GM21528 (cell line): Measurements from ENCODE around the gene CD69.
"Not testable (repeated sequence)": the region's sequence is repeated elsewhere in the genome, so short reads cannot be mapped to it uniquely, and the experiment has no call there.

Experiments used
- ATAC-seq: cut with Tn5 transposase; IDR thresholded peaks from one replicate; pipeline ENCODE4 v1.9.1; 2021; ENCODE audit warnings: mild to moderate bottlenecking, moderate library complexity; ENCODE audit not compliant: unreplicated experiment, low FRiP score

The CD69 gene

DNA sequence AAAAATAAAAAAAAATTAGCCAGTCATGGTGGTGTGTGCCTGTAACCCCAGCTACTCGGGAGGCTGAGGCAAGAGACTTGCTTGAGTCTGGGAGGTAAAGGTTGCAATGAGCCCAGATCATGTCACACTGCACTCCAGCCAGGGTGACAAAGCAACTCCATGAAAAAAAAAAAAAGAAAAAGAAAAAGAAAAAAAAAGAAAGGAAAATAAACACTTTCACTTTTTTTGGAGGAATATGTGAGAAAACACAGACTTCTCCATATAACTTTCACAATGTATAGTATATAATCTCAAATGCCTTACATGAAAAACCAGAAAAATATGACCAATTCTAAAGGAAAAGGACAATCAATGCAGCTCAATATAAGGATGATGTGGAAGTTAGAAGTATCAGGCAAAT lies 36.7 kb downstream of the CD69 start:
- ATAC-seq = no peak

DNA sequence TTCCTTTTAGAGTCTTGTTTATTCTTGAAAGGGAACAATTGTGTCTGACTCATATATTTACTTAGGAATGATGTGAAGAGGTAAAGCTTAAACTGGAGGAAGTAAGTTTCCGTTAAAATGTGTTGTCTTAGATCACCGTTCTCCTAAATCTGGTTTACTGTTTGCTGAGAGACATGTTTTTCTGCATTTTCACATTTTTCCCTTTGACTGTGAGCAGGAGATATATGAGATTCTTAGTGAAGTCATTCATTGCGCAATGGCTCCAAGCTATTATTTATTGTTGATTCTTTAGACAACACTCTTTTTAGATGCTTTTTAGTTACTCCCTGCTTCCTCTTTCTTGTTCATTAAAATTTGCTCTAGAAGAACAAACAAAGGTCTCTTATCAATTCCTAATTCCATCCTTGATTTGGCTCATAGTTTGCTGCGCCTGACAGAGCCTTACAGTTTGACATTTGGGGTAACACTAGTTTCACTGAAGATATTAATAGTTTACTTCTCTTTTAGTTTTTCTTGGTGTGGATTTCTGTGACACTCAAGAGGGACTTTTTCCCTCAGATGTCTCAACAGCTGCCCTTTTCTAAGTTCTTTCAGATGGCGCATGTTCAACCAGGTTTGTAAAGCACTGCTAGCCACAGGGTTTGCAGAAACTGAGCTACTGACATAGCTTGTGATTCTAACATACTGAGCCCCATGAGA lies 39.2 kb downstream of the CD69 start:
- peak; percentile 58 for ATAC-seq

DNA sequence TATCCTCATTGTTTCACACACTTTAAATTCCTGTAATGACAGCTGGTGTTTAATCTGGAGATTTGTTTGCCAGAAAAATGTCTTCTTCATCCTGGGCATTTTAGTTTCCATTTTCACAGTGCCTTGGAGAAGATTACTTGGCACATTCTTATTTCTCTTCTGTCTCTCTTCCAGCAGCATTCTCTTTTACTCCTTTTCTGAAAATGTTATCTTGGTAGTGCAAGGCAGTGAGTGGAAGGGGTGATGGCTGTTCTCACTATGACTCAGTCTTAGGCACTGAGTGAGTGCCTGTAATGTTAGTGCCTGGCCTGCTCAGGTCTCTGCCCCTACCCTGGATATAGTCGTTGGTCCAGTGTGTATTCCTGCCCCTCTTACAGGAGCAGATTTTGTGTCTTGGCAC lies 40.9 kb downstream of the CD69 start:
- ATAC-seq = no peak

DNA sequence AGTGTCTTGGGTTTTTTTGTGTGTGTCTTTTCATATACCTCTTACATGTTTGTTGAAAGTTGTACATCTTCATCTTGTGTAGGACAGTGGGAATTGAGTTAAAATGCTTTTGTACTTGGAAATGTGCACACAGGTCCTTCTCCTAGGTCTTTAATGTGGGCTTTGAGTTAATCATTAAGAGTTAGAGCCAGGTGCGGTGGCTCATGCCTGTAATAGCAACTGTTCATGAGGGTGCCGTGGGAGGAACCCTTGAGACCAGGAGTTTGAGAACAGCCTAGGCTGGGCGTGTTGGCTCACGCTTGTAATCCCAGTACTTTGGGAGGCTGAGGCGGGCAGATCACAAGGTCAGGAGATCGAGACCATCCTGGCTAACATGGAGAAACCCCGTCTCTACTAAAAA lies 41.7 kb downstream of the CD69 start:
- ATAC-seq = no peak

DNA sequence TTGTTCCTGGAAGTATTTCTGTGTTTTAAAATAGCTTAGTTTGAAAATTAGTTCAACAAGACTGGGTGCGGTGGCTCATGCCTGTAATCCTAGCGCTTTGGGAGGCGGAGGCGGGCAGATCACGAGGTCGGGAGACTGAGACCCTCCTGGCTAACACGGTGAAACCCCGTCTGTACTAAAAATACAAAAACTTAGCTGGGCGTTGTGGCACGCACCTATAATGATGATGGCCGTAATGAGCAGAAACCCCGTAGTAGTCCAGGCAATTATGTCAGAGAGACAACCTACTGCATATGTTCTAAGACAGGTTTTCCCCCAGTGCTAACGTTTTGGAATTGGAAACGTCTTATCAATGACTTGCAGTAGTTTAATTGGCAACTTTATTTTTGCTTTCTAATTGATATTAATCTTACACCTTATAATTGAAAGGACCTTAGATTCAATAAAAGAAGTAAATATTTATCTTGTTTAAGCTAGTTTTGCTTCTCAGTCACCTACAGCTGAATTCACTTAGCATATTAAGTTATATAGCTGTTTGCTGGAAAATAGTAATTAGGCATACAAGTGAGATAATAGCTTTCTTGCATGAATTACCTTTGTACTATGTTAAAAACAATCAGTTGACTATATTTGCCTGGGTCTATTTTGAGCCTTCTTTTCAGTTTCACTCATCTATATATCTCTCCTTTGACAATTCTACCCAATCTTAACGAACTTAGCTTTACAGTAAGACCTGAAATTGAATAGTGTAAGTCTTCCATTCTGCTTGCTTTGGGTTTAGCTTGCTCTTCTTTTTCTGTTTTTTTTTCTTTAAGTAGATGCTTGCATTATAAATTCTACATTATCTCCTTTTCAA lies 43.4 kb downstream of the CD69 start:
- no peak for ATAC-seq

DNA sequence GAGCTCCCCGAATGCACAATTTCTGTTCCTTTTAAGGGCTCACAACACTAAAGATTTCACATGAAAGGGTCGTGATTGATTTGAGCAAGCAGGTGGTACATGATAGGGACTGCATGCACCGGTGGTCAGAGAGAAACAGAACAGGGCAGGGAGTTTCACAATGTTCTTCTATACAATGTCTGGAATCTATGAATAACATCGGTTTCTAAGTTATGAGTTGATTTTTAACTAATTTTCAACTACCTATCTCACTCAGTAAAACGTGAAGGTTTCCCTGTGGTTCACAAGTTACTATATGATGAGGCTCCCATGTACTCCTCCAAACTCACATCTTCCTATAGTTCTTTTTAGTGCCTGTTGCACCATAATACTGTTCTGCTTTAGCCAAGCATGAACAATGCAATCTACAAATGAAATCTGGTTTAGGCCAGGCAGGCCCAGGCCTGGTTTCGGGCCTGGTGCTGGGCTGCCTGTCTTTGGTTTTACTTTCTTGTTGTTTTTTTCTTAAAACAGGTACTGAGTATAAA lies 47.6 kb downstream of the CD69 start:
- ATAC-seq = peak; percentile 79

DNA sequence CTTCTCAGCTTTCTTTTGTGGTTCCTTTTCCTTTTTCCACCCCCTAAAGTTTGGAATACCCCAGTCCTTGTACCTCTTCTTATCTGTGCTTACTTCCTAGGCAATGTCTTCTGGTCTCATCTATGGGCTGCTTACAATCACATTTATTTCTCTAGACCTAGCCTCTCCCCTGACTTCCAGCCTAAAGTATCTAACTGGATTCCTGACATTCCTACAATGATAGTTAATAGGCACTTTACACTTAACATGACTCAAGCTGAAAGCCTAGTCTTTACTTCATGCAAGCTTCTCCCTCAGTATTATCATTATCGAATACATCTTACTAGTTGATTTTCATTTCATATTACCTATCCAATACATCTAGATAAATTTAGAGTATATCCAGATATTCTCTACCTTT lies 49.0 kb downstream of the CD69 start:
- no peak for ATAC-seq

DNA sequence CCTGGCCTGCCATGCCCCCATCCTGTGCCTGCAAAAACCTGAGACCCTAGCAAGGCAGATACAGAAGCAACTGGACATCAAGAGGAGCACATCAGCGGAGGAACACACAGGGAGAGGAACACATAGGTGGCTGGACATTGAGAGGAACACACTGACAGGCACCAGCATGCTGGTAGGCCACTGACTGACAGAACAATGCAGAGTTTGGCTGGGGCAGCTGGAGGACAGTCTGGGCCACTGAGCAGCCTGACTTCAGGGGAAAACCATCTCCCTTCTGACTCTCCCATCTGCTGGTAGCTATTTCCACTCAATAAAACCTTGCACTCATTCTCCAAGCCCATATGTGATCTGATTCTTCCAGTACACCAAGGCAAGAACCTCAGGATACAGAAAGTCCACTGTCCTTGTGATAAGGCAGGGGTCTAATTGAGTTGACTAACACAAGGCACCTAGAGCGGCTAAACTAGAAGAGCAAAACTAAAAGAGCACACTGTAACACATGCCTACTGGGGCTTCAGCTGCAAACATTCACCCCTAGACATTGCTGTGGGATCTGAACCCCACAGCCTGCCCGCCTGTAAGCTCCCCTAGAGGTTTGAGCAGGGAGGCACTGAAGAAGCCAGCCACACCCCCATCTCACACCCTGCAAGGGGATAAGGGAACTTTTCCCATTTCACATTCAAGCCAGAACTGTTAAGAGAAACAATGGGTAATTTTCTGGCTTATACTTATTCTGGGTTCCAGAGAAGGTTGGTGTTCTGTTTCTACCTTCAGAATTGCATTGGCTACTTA lies 49.9 kb downstream of the CD69 start:
- no peak for ATAC-seq

DNA sequence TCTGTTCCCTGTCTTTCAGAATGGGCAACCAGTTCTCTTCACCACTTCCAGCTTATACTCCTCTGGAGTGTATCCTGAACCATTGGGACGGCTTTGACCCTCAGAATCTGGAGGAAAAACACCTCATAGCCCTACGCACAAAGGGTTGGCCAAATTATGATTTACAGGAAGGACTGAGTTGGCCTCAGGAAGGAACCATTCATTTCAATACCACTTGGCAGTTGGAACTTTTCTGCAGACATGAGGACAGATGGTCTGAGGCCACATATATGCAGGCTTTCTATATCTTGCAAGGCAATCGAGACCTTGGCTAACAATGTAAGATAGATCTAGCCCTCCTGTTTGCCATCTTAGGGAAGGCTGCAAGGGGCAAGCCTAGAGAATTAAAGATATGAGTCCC lies 51.8 kb downstream of the CD69 start:
- no peak for ATAC-seq

DNA sequence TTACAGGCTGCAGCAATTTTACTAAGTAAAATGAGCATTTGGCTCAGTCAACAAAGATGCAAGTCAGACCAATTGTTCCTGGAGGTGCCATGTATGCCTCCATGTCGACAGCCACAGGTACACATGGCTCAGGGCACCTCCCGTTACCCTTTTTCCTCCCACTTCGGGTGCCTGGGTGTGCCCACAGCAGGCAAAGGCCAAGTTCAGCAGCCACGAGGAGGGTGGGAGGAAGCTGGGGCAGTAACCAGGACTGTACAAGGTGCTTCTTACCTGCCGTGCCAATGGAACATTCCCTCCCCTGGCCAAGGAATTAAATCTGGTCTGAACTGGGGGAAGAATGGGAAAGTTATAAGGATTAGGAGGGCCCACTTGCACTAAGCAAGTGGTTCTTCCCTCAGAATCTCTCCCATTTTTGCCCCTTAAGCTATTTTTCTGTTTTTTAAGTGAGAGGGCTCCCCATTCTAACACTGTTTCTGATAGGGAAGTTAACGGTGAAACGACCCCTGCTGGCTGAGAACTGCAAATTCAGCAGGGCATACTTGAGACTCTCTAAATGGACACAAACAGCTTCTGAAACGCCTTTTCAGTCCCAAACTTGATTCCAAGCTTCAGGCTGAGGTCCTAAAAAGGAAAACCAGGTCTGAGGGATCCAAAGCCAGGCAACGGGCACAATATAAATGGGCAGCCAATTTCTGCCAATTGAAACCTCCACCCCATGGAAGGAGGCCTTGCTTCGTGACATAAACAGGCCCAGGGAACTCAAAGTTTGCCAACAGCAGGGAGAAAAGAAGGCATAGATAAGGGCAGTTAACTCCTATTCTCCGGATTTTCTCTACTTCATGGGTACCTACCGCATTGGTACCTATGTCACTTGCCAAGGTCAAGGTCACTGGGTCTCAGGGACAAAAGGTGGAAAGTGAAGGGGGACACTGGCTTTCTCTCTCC lies 52.6 kb downstream of the CD69 start:
- no peak for ATAC-seq

DNA sequence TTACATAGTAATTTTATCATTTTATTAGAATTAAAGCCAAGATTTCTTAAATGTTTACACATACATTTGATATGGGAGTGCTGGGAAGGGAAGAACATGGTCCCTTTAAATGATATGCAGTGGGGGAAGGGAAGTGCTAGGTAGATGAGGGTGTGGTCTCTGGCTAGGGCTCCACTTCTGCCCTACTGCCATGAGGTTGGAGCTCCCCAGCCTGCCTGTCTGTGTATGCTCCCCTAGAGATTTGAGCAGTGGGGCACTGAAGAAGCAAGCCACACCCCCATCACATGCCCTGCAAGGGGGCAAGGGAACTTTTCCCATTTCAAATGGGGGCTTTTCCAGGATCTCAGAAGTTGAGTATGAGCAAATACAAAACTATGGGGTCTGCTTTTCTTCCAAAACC lies 53.3 kb downstream of the CD69 start:
- ATAC-seq = no peak

DNA sequence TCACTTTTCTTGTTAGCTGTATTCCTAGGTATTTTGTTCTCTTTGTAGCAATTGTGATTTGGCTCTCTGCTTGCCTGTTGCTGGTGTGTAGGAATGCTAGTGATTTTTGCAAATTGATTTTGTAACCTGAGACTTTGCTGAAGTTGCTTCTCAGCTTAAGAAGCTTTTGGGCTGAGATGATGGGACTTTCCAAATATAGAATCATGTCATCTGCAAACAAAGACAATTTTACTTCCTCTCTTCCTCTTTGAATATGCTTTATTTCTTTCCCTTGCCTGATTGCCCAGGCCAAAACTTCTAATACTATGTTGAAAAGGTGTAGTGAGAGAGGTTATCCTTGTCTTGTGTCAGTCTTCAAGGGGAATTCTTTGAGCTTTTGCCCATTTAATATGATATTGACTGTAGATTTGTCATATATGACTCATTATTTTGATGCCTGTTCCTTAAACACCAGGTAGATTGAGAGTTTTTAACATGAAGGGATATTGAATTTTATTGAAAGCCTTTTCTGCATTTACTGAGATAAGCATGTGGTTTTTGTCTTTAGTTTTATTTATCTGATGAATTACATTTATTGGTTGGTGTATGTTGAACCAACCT lies 54.5 kb downstream of the CD69 start:
- no peak for ATAC-seq

DNA sequence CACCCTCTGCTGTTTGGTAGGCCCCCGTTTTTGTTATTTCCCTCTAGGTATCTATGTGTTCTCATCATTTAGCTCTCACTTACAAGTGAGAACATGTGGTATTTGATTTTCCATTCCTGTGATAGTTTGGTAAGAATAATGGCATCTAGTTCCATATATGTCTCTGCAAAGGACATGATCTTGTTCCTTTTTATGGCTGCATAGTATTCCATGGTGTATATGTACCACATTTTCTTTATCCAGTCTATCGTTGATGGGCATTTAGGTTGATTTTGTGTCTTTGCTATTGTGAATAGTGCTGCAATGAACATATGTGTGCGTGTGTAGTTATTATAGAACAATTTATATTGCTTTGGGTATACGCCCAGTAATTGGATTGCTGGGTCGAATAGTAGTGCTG lies 56.1 kb downstream of the CD69 start:
- not testable (repeated sequence) for ATAC-seq
